SH-SY5Y (cell line): Measurements from ENCODE around the gene ZFAND2A.
A peak's percentile ranks its signal among the peaks of the same experiment; 100 is the strongest.

ENCODE experiments used
- GATA2 ChIP-seq: IDR thresholded peaks from 2 replicates; pipeline ENCODE4 v1.6.1; 2011; ENCODE audit warnings: mild to moderate bottlenecking, low read depth, low read length
- GATA3 ChIP-seq: IDR thresholded peaks from 2 replicates; pipeline ENCODE4 v1.6.1; 2011; ENCODE audit warnings: low read depth, mild to moderate bottlenecking, low read length, moderate library complexity

- peak; percentile 94 for TF ChIP-seq GATA2
- peak; percentile 85 for TF ChIP-seq GATA3
Observed at GRCh38 chr7:1142051-1142635, 17.9 kb downstream of the ZFAND2A start.
